Activated CD4-positive, alpha-beta memory T cell treated with anti-CD3 and anti-CD28 coated beads for 36 hours (primary cell): ENCODE data around the gene ACSF2. TPM values are rescaled to one million over a fixed set of nuclear protein-coding genes. Genes with fewer than 3 reads are reported as not detected.

Source experiments
- CTCF ChIA-PET: fragments of 350-600 bp; sonication (Branson Sonifier 250); formaldehyde crosslinking; loops from one replicate; lab custom pipeline; 2021; ENCODE audit warnings: antibody characterized with exemption, inconsistent platforms; lab: Charles Lee
- POLR2A ChIA-PET: fragments of 350-600 bp; sonication (Branson Sonifier 250); formaldehyde crosslinking; loops from one replicate; lab custom pipeline; 2021; ENCODE audit warnings: antibody characterized with exemption; lab: Charles Lee
- DNase-seq: peaks from one replicate; pipeline ENCODE4 v3.0.0-alpha.2; 2020
- H3K27ac Mint-ChIP-seq: one replicate; pipeline ENCODE4 v1.8.0; 2021; ENCODE audit warnings: mixed read lengths
- H3K27me3 Mint-ChIP-seq: one replicate; pipeline ENCODE4 v1.8.0; 2021; ENCODE audit warnings: mixed read lengths
- H3K36me3 Mint-ChIP-seq: one replicate; pipeline ENCODE4 v1.8.0; 2021; ENCODE audit warnings: mixed read lengths
- H3K4me1 Mint-ChIP-seq: one replicate; pipeline ENCODE4 v1.8.0; 2021; ENCODE audit warnings: low read depth, mixed read lengths
- H3K4me3 Mint-ChIP-seq: one replicate; pipeline ENCODE4 v1.8.0; 2021; ENCODE audit warnings: mild to moderate bottlenecking, mixed read lengths
- H3K9me3 Mint-ChIP-seq: one replicate; pipeline ENCODE4 v1.8.0; 2021; ENCODE audit warnings: mixed read lengths
- intact Hi-C: fragments of 100-400 bp; cut with micrococcal nuclease; formaldehyde crosslinking; loops from one replicate; pipeline ENCODE4 v1.15.1; 2023
- total RNA-seq, 2 experiments: library from RNA; stranded (reverse); gene quantifications; one replicate each; pipeline ENCODE4 v1.2.3, GENCODE V29; 2021

ACSF2 gene
- total RNA-seq, 2 experiments from 2014 or later = 20.1 to 23.6 TPM

DNA sequence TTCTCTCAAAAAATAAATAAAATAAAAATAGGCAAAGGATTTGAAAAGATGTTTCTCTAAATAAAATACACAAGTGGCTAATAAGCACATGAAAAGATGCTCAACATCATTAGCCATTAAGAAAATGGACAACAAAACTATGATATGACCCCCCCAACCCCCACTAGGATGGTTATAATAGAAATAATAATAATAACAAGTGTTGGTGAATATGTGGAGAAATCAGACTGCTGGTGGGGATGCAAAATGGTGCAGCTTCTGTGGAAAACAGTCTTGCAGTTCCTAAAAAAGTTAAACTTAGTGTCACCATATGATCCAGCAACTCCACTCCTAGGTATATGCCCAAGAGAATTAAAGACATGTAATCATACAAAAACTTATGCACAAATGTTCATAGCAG, 73.3 kb downstream of the ACSF2 start:
- Mint-ChIP-seq H3K27me3 (peaks cover 2% of the 10 kb centered on the region), H3K4me3 (no peak overlapping the region), H3K36me3 (no peaks in the 10 kb centered on the region), H3K4me1 (peaks cover 6% of the 10 kb centered on the region), H3K9me3 (no peaks in the 10 kb centered on the region), H3K27ac (no peak overlapping the region)
- DNase-seq = no peak
- ChIA-PET POLR2A (no interaction called here), CTCF (no interaction called here)
- intact Hi-C loops = no loop called here

DNA sequence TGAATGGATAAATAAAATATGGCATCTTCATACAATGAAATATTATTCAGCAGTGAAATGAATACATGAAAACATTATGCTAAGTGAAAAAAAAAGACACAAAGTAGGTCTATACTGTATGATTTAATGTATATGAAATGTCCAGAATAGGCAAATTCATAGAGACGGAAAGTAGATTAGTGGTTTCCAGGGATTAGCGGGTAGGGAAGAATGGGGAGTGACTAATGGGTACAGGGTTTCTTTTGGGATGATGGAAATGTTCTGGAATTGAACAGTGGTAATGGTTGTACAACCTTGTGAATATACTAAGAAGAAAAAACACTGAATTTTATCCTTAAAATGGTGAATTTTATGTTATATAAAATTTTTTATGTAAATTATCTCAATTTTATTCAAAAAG, 73.7 kb downstream of the ACSF2 start:
- H3K9me3 Mint-ChIP-seq = no peaks in the 10 kb centered on the region
- peaks cover 2% of the 10 kb centered on the region for H3K27me3 Mint-ChIP-seq
- no peak for DNase-seq
- H3K36me3 Mint-ChIP-seq = no peaks in the 10 kb centered on the region
- ChIA-PET POLR2A (no interaction called here), CTCF (interaction anchor here (1.6 to 1.8 kb wide), 2 partner anchors 10 to 16 kb away, joined by 4 to 10 read pairs; no protein-coding TSS in a partner anchor)
- H3K27ac Mint-ChIP-seq = no peak overlapping the region
- peaks cover 10% of the 10 kb centered on the region for H3K4me1 Mint-ChIP-seq
- intact Hi-C loops = no loop called here
- no peak overlapping the region for H3K4me3 Mint-ChIP-seq

DNA sequence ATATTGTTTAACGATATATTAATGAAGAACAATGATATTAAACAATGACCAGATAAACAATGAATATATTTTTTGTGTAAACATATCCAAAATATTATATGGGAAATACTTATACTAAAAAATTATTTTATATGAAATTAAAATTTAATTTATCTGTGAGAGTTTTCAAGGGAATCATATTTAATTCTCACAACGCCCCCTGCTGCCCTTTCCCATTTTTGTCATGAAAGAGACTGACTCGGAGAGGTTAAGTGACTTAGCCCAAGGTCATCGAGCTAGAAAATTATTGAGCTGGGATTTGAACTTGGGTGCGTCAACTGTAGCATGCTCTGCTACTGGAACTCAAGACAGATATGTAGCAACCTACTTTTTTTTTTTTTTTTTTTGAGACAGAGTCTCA, 75.0 kb downstream of the ACSF2 start:
- CTCF ChIA-PET = interaction anchor here (0.7 to 4.6 kb wide), 14 partner anchors 8 to 301 kb away, joined by 3 to 30 read pairs (median 4); partner anchors contain the start of gene RSAD1
- POLR2A ChIA-PET = no interaction called here
- Mint-ChIP-seq H3K36me3 (no peaks in the 10 kb centered on the region), H3K9me3 (no peaks in the 10 kb centered on the region), H3K4me3 (no peak overlapping the region), H3K27me3 (peaks cover 2% of the 10 kb centered on the region), H3K27ac (no peak overlapping the region), H3K4me1 (peaks cover 12% of the 10 kb centered on the region)
- peak; percentile 49 for DNase-seq
- intact Hi-C loops = no loop called here

DNA sequence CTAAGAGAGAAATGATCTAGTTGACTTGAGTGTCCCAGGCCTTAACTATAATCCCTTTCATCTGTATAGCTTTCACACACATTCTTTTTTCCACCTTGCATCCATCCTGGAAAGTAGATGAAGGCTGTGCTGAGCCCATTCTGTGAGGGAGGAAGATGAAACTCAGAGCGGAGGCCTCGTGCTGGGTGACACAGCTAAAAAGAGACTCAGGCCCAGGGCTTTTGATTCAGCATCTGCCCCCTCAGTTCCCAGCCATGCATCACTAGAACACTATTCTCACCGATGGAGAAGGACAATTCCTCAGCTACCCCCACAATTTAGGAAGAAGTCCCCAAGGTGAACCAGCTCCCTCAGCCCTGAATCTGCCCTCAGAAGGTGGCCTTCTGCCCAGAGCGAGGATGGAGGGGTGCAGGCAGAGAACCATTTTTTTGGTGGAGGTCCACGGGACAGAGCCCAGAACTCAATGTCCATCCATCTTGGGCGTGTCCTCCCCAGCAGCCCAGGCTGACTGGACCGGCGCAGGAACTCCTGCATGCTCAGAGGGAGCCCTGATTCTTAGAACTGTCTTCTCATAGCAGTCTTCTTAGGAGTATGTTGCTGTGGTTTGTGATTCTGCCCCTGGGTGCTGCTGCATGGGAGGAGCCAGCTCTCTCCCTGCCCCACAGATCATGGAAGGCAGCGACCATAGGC, 76.4 kb downstream of the ACSF2 start:
- Mint-ChIP-seq H3K27me3 (no peaks in the 10 kb centered on the region), H3K9me3 (no peaks in the 10 kb centered on the region), H3K27ac (no peak overlapping the region), H3K4me1 (peaks cover 12% of the 10 kb centered on the region), H3K36me3 (no peaks in the 10 kb centered on the region), H3K4me3 (no peak overlapping the region)
- ChIA-PET POLR2A (interaction anchor here (0.9 kb wide), 1 partner anchor 9 kb away, joined by 3 read pairs; no protein-coding TSS in a partner anchor), CTCF (interaction anchor here (0.9 to 4.6 kb wide), 7 partner anchors 14 to 39 kb away, joined by 3 to 30 read pairs (median 3); partner anchors contain the start of genes EPN3 and RSAD1)
- no peak for DNase-seq
- intact Hi-C loops = no loop called here

DNA sequence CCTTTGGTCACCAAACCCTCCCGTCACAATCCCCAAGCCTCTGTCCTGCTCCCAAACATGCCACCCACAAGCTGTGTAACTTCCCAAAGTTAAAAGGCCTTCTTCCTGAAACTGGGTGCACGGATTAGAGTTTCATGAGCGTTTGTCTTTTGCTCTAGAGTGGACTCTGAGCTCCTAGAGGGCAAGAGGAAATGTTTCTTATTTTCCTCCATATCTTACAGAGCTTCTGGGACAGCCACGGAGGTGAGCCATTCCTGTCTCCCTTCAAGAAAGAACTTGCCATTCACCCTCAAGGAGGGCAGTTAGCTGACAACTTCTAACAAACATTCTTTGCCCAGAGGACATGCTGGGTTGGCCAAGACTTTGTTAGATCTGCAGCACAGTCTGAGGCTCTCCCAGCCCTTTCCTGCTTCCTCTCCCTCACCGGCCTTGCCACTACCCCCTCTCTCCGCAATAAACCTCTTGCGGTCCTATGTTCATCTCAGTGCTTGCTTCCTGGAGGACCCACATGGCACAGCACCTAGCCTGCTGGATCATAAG, 79.6 kb downstream of the ACSF2 start:
- H3K4me3 Mint-ChIP-seq = no peak overlapping the region
- peaks cover 30% of the 10 kb centered on the region for H3K4me1 Mint-ChIP-seq
- no peaks in the 10 kb centered on the region for H3K36me3 Mint-ChIP-seq
- no peak overlapping the region for H3K27ac Mint-ChIP-seq
- POLR2A ChIA-PET = interaction anchor here (1.0 kb wide), 1 partner anchor 10 kb away, joined by 3 read pairs; no protein-coding TSS in a partner anchor
- CTCF ChIA-PET = interaction anchor here (0.8 to 1.8 kb wide), 5 partner anchors 18 to 123 kb away, joined by 3 to 5 read pairs (median 4); partner anchors contain the start of genes LRRC59 and RSAD1
- no peaks in the 10 kb centered on the region for H3K9me3 Mint-ChIP-seq
- H3K27me3 Mint-ChIP-seq = no peaks in the 10 kb centered on the region
- intact Hi-C loops = no loop called here
- DNase-seq = no peak

DNA sequence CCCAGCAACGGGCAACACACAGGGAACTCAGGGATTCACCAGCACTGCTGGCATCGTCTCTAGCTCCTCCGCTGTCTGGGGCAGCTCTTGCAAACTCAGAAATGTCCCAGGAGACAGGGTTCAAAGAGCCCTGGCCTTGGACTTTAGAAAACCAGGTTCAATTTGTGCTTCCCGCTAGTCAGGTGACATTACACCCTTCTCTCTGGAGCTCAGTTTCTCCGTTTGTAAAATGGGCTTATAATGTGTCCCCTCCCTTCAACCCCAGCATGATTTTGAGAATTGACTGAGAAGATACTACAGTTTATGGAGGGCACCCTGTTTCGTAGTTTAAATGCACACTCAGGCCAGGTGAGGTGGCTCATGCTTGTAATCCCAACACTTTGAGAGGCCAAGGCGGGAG, 80.3 kb downstream of the ACSF2 start:
- H3K9me3 Mint-ChIP-seq = no peaks in the 10 kb centered on the region
- DNase-seq = no peak
- ChIA-PET POLR2A (interaction anchor here (1.0 kb wide), 1 partner anchor 9 kb away, joined by 3 read pairs; no protein-coding TSS in a partner anchor), CTCF (interaction anchor here (1.0 to 1.8 kb wide), 5 partner anchors 18 to 306 kb away, joined by 3 to 5 read pairs (median 4); partner anchors contain the start of genes LRRC59 and RSAD1)
- no peak overlapping the region for H3K27ac Mint-ChIP-seq
- intact Hi-C loops = no loop called here
- no peaks in the 10 kb centered on the region for H3K27me3 Mint-ChIP-seq
- H3K36me3 Mint-ChIP-seq = no peaks in the 10 kb centered on the region
- H3K4me1 Mint-ChIP-seq = peaks cover 36% of the 10 kb centered on the region
- no peak overlapping the region for H3K4me3 Mint-ChIP-seq

DNA sequence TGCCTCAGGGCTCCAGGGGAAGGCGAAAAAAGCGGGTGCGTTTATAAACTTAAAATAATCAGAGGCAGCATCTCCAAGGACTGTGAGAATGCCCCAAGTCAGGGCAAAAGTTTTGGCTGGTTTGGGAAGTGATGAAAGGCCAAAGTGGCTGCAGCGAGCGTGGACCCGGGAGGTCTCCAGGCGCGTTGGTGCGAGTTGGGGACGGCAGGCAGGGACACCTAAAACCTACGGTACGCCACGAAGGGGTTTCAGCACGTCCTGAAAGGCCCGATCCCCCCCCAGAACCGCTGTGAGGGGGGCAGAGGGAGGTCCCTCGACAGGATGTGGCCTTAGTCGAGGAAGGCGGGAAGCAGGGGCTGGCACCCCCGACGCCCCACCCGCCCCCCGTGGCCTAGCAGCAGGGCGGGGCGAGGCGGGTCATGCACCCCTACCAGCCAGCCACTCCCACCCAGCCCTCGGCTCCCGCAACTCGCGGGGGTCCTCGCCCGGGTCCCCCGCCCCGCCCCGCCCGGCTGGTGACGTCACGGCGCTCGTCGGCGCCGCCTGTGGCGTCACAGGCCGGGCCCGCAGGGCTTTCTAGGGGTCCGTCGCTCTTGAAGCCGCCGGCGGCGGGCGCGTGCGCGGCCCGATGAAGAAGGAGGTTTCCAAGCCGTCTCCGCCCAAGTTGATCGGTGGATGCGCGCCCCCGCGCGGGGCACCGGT, 82.0 kb downstream of the ACSF2 start, which contains the start of gene MYCBPAP:
TSS of gene MYCBPAP (plus strand) at position 569 of the 702 bp plus-strand sequence. CDS start 236 bp downstream, outside the sequence.
- CTCF ChIA-PET = interaction anchor here (1.2 to 1.4 kb wide), 2 partner anchors 29 to 34 kb away, joined by 3 to 7 read pairs; partner anchors contain the start of gene RSAD1
- peaks cover 49% of the 10 kb centered on the region for H3K4me1 Mint-ChIP-seq
- intact Hi-C loops = no loop called here

DNA sequence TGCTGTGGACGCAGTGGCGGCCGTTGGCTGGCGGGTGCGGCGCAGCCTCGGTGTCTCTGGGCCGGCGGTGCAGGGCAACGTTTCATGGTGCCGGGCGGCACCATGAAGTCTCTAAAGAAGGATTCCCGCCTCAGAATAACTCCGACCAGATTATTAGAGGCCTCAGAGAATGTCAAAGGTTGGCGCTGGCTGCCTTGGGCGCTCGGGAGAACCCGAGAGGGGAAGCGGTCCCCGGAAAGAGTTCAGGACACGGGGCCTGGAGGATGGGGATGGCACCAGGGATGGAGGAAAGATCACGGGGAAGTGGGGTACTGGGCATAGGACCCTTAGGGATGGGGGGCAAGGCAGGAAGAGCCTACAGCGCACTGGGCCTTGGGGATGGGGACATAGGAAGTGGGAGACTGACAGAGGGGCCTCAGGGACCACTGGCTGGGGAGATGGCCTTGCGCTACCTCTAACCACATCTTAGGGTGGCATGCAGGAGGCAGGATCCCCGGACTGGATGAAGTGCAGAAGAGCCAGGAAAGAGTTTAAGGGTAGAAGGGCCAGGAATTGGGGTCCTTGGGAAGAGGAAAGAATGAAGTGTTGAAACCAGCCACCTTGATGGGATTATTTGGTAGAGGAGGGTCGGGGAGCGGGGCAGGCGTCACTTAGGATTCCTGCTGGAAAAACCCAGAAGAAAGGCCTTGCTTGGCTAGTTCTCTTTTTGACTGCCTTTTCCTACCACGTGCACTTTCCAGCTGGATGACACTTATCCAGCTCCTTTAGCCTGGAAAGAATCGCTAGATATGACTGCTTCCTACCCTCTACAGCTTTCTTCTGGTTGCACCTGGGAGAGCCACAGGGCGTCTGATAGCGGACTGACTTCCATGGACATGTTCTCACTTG, 82.8 kb downstream of the ACSF2 start:
- ChIA-PET CTCF (interaction anchor here (0.7 to 1.8 kb wide), 3 partner anchors 8 to 27 kb away, joined by 4 to 5 read pairs (median 5); no protein-coding TSS in a partner anchor), POLR2A (interaction anchor here (1.9 kb wide), 1 partner anchor 163 kb away, joined by 4 read pairs; the partner anchor contains the start of gene XYLT2)
- no peak for DNase-seq
- intact Hi-C loops = no loop called here
- H3K4me1 Mint-ChIP-seq = peaks cover 45% of the 10 kb centered on the region
- H3K36me3 Mint-ChIP-seq = no peaks in the 10 kb centered on the region
- peak overlapping the region; percentile 81 for H3K27ac Mint-ChIP-seq
- H3K9me3 Mint-ChIP-seq = no peaks in the 10 kb centered on the region
- peak overlapping the region; percentile 95 for H3K4me3 Mint-ChIP-seq
- no peaks in the 10 kb centered on the region for H3K27me3 Mint-ChIP-seq

More for the DNA sequence above, 82.0 kb downstream of the ACSF2 start, which contains the start of gene MYCBPAP:
- H3K27ac Mint-ChIP-seq = peak within 1 kb of the TSS; percentile 82
- DNase-seq = peak; percentile 90
- H3K9me3 Mint-ChIP-seq = no peaks in the 10 kb centered on the region
- POLR2A ChIA-PET = no interaction called here
- H3K27me3 Mint-ChIP-seq = no peaks in the 10 kb centered on the region
- peak within 1 kb of the TSS; percentile 95 for H3K4me3 Mint-ChIP-seq
- H3K36me3 Mint-ChIP-seq = no peaks in the 10 kb centered on the region

DNA sequence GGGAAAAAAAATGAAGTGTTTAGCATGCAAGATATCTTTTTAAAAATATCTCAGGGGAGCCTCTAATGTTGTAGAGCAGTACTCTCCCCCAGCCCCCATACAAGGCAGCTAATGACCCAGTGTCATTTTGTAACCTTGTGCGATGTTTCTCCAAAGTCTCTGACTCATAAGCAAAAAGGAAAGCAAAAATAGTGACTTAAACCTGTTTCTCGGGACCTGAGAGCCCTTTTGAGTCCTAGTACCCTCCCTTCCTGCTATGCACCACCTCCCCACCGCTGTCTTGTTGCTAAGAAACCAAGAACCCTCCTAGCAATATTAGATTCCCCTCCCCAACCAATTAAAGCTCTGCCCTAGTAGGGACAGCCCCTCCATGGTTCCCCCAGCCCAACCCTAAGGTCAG, 85.0 kb downstream of the ACSF2 start:
- POLR2A ChIA-PET = interaction anchor here (0.8 to 1.9 kb wide), 5 partner anchors 8 to 165 kb away, joined by 3 to 4 read pairs (median 3); partner anchors contain the start of gene XYLT2
- intact Hi-C loops = loop anchor here (1.0 to 2.0 kb wide), 4 partner anchors 23 to 32 kb away; partner anchors contain the start of gene RSAD1
- H3K4me3 Mint-ChIP-seq = peak overlapping the region; percentile 25

DNA sequence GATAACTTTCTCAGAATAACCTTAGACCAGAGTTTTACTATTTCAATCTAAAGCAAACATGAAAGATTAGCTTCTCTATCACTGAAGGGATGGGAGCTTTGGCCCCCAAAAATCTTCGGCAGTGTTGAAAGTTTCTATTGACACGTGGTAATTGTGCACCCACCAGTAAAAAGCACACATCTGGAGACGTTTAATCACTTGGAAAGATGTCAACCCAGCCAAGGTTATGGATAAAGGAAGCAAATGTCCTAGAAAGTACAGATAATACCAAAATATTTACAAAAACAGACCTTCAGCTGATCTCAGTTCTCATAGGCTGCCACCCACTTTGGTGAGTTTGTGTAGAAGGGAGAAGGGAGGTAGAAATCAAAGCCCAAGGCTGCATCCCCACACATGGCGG, 87.5 kb downstream of the ACSF2 start:
- POLR2A ChIA-PET = no interaction called here
- no peaks in the 10 kb centered on the region for H3K9me3 Mint-ChIP-seq
- no peaks in the 10 kb centered on the region for H3K27me3 Mint-ChIP-seq
- H3K4me3 Mint-ChIP-seq = no peak overlapping the region
- intact Hi-C loops = no loop called here
- no peaks in the 10 kb centered on the region for H3K36me3 Mint-ChIP-seq
- DNase-seq = no peak
- CTCF ChIA-PET = no interaction called here
- H3K27ac Mint-ChIP-seq = no peak overlapping the region
- peaks cover 42% of the 10 kb centered on the region for H3K4me1 Mint-ChIP-seq

More for the DNA sequence above, 85.0 kb downstream of the ACSF2 start:
- Mint-ChIP-seq H3K27ac (peak overlapping the region; percentile 75), H3K9me3 (no peaks in the 10 kb centered on the region), H3K27me3 (no peaks in the 10 kb centered on the region), H3K4me1 (peaks cover 37% of the 10 kb centered on the region), H3K36me3 (no peaks in the 10 kb centered on the region)
- CTCF ChIA-PET = interaction anchor here (1.0 to 2.3 kb wide), 7 partner anchors 10 to 115 kb away, joined by 3 to 10 read pairs (median 6); partner anchors contain the start of gene EPN3
- DNase-seq = peak; percentile 80

DNA sequence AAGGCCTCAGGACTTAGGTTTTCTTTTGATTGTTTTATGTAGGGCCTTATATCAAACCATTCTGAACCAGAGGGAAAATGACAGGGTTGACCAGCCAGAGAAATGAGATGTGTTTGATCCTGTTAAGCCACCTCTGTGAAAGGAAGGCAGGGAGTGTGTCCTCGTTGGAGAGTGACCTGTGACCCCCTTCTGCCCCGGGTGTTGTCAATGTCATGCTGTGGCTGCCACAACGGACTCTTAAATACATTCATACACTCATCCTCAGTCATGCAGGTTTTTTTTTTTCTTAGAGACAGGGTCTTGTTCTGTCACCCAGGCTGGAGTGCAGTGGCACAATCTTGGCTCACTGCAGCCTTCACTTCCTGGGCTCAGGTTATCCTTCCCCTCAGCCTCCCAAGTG, 88.4 kb downstream of the ACSF2 start:
- intact Hi-C loops = no loop called here
- ChIA-PET POLR2A (no interaction called here), CTCF (no interaction called here)
- Mint-ChIP-seq H3K4me3 (no peak overlapping the region), H3K27ac (no peak overlapping the region), H3K4me1 (peaks cover 37% of the 10 kb centered on the region), H3K27me3 (no peaks in the 10 kb centered on the region), H3K9me3 (no peaks in the 10 kb centered on the region), H3K36me3 (no peaks in the 10 kb centered on the region)
- no peak for DNase-seq
